Measurements from ENCODE around the gene FN3KRP.

The FN3KRP gene

GRCh38 chr17:82716203-82717010 is at the start of gene FN3KRP:
Gene FN3KRP, plus strand, starts transcription at chr17:82716706. Its CDS starts 50 bp downstream, at chr17:82716756.
- Mint-ChIP-seq H3K27me3 (ENCODE audit: low read depth) (no peaks in the 10 kb centered on the region), H3K4me1 (ENCODE audit: low read depth) (peaks cover 13% of the 10 kb centered on the region), H3K27ac (peak within 1 kb of the TSS; percentile 96), H3K9me3 (no peaks in the 10 kb centered on the region), H3K36me3 (ENCODE audit: low read depth) (peaks cover 8% of the 10 kb centered on the region), H3K4me3 (peak within 1 kb of the TSS; percentile 95)
- DNase-seq (ENCODE audit: low spot score) = peak; percentile 87

- no peaks in the 10 kb centered on the region for H3K9me3 Mint-ChIP-seq
- H3K4me1 Mint-ChIP-seq (ENCODE audit: low read depth) = peaks cover 6% of the 10 kb centered on the region
- H3K4me3 Mint-ChIP-seq = no peak overlapping the region
- no peaks in the 10 kb centered on the region for H3K36me3 Mint-ChIP-seq (ENCODE audit: low read depth)
- H3K27ac Mint-ChIP-seq = no peak overlapping the region
- no peaks in the 10 kb centered on the region for H3K27me3 Mint-ChIP-seq (ENCODE audit: low read depth)
- no peak for DNase-seq (ENCODE audit: low spot score)
These were observed 49.4 kb upstream of the FN3KRP start for GRCh38 chr17:82666931-82667667.

GRCh38 chr17:82667668-82668000 is 48.9 kb upstream of the FN3KRP start:
- H3K27ac Mint-ChIP-seq = no peak overlapping the region
- no peaks in the 10 kb centered on the region for H3K36me3 Mint-ChIP-seq (ENCODE audit: low read depth)
- H3K9me3 Mint-ChIP-seq = no peaks in the 10 kb centered on the region
- H3K4me1 Mint-ChIP-seq (ENCODE audit: low read depth) = peaks cover 6% of the 10 kb centered on the region
- H3K4me3 Mint-ChIP-seq = no peak overlapping the region
- no peak for DNase-seq (ENCODE audit: low spot score)
- H3K27me3 Mint-ChIP-seq (ENCODE audit: low read depth) = no peaks in the 10 kb centered on the region

GRCh38 chr17:82668024-82668630 is 48.4 kb upstream of the FN3KRP start:
- H3K4me3 Mint-ChIP-seq = no peak overlapping the region
- H3K4me1 Mint-ChIP-seq (ENCODE audit: low read depth) = peaks cover 6% of the 10 kb centered on the region
- no peaks in the 10 kb centered on the region for H3K9me3 Mint-ChIP-seq
- no peaks in the 10 kb centered on the region for H3K27me3 Mint-ChIP-seq (ENCODE audit: low read depth)
- no peak for DNase-seq (ENCODE audit: low spot score)
- no peaks in the 10 kb centered on the region for H3K36me3 Mint-ChIP-seq (ENCODE audit: low read depth)
- no peak overlapping the region for H3K27ac Mint-ChIP-seq

- peaks cover 6% of the 10 kb centered on the region for H3K4me1 Mint-ChIP-seq (ENCODE audit: low read depth)
- peak overlapping the region; percentile 53 for H3K4me3 Mint-ChIP-seq
- no peaks in the 10 kb centered on the region for H3K27me3 Mint-ChIP-seq (ENCODE audit: low read depth)
- no peak overlapping the region for H3K27ac Mint-ChIP-seq
- H3K9me3 Mint-ChIP-seq = no peaks in the 10 kb centered on the region
- DNase-seq (ENCODE audit: low spot score) = peak; percentile 33
- no peaks in the 10 kb centered on the region for H3K36me3 Mint-ChIP-seq (ENCODE audit: low read depth)
These were observed 47.8 kb upstream of the FN3KRP start for GRCh38 chr17:82668631-82669099.

GRCh38 chr17:82670661-82671450 is 45.6 kb upstream of the FN3KRP start:
- Mint-ChIP-seq H3K36me3 (ENCODE audit: low read depth) (no peaks in the 10 kb centered on the region), H3K4me3 (no peak overlapping the region), H3K27ac (no peak overlapping the region), H3K27me3 (ENCODE audit: low read depth) (no peaks in the 10 kb centered on the region), H3K9me3 (no peaks in the 10 kb centered on the region), H3K4me1 (ENCODE audit: low read depth) (peaks cover 6% of the 10 kb centered on the region)
- no peak for DNase-seq (ENCODE audit: low spot score)

- H3K4me3 Mint-ChIP-seq = no peak overlapping the region
- no peaks in the 10 kb centered on the region for H3K36me3 Mint-ChIP-seq (ENCODE audit: low read depth)
- H3K4me1 Mint-ChIP-seq (ENCODE audit: low read depth) = peaks cover 2% of the 10 kb centered on the region
- no peaks in the 10 kb centered on the region for H3K27me3 Mint-ChIP-seq (ENCODE audit: low read depth)
- no peak overlapping the region for H3K27ac Mint-ChIP-seq
- no peaks in the 10 kb centered on the region for H3K9me3 Mint-ChIP-seq
- no peak for DNase-seq (ENCODE audit: low spot score)
These were observed 41.6 kb upstream of the FN3KRP start for GRCh38 chr17:82674656-82675475.

- no peak for DNase-seq (ENCODE audit: low spot score)
- no peaks in the 10 kb centered on the region for H3K36me3 Mint-ChIP-seq (ENCODE audit: low read depth)
- peaks cover 2% of the 10 kb centered on the region for H3K4me1 Mint-ChIP-seq (ENCODE audit: low read depth)
- H3K4me3 Mint-ChIP-seq = no peak overlapping the region
- H3K27ac Mint-ChIP-seq = no peak overlapping the region
- H3K27me3 Mint-ChIP-seq (ENCODE audit: low read depth) = no peaks in the 10 kb centered on the region
- no peaks in the 10 kb centered on the region for H3K9me3 Mint-ChIP-seq
These were observed 40.8 kb upstream of the FN3KRP start for GRCh38 chr17:82675476-82676245.

- no peak for DNase-seq (ENCODE audit: low spot score)
- H3K4me3 Mint-ChIP-seq = no peak overlapping the region
- no peaks in the 10 kb centered on the region for H3K36me3 Mint-ChIP-seq (ENCODE audit: low read depth)
- no peaks in the 10 kb centered on the region for H3K27me3 Mint-ChIP-seq (ENCODE audit: low read depth)
- H3K27ac Mint-ChIP-seq = no peak overlapping the region
- H3K9me3 Mint-ChIP-seq = peaks cover 7% of the 10 kb centered on the region
- no peaks in the 10 kb centered on the region for H3K4me1 Mint-ChIP-seq (ENCODE audit: low read depth)
These were observed 39.1 kb upstream of the FN3KRP start for GRCh38 chr17:82677353-82677925.

GRCh38 chr17:82678265-82678891 is 38.1 kb upstream of the FN3KRP start:
- Mint-ChIP-seq H3K4me1 (ENCODE audit: low read depth) (no peaks in the 10 kb centered on the region), H3K4me3 (no peak overlapping the region), H3K36me3 (ENCODE audit: low read depth) (no peaks in the 10 kb centered on the region), H3K27ac (no peak overlapping the region), H3K9me3 (peaks cover 8% of the 10 kb centered on the region), H3K27me3 (ENCODE audit: low read depth) (no peaks in the 10 kb centered on the region)
- DNase-seq (ENCODE audit: low spot score) = no peak

- Mint-ChIP-seq H3K36me3 (ENCODE audit: low read depth) (no peaks in the 10 kb centered on the region), H3K9me3 (peaks cover 8% of the 10 kb centered on the region), H3K27ac (no peak overlapping the region), H3K27me3 (ENCODE audit: low read depth) (no peaks in the 10 kb centered on the region), H3K4me1 (ENCODE audit: low read depth) (no peaks in the 10 kb centered on the region), H3K4me3 (no peak overlapping the region)
- no peak for DNase-seq (ENCODE audit: low spot score)
These were observed 36.7 kb upstream of the FN3KRP start for GRCh38 chr17:82679586-82680465.
